K562 (cell line): ENCODE results near the gene SYT1. TPM values are rescaled to one million over a fixed set of nuclear protein-coding genes. Genes with fewer than 3 reads are reported as not detected.

Experiments
- ATAC-seq: fragments of 200-7000 bp; cut with Tn5 transposase; 3 replicates; pipeline ENCODE4 v1.9.1; 2020; ENCODE audit warnings: moderate library complexity
- BruUV-seq: library from RNA; stranded (reverse); fragments of 400-500 nt; replicated peaks from 2 replicates; lab custom pipeline; 2021; lab: Mats Ljungman, UMichigan
- CTCF ChIA-PET: fragments of 300-600 bp; formaldehyde crosslinking; extraction: SDS; loops from one replicate; lab custom pipeline; 2021; ENCODE audit warnings: low intra/inter-chr PET ratio; lab: Yijun Ruan, JAX
- POLR2A ChIA-PET: fragments of 300-600, 350-650 bp; sonication (Branson Sonifier 250); formaldehyde crosslinking; extraction: SDS; loops from one replicate; lab custom pipeline; 2021; ENCODE audit warnings: antibody characterized with exemption, inconsistent platforms; lab: Yijun Ruan, JAX
- DNase-seq, 4 experiments: peaks; one replicate each; pipeline versions ENCODE4 v3.0.0 to v3.0.0-alpha.2; 2011 to 2018; ENCODE audit warnings: low spot score in 3 of 4, mixed read lengths in 3 of 4; ENCODE audit errors: extremely low read depth in 1 of 4
- FAIRE-seq: peaks from 2 replicates; lab custom pipeline; 2011; peaks lifted over from hg19 to GRCh38; lab: Jason Lieb, UNC
- H2AFZ ChIP-seq: 2 replicates; pipeline ENCODE4 v1.6.0; 2011; ENCODE audit warnings: low read depth, low read length, control low read depth, inconsistent platforms
- H3K27ac ChIP-seq: fragments of 200-600 bp; 3 replicates; pipeline ENCODE4 v1.8.0; 2011; ENCODE audit warnings: low read depth, mild to moderate bottlenecking, control low read depth, inconsistent platforms, low read length, moderate library complexity, mixed read lengths; ENCODE audit errors: extremely low read depth
- H3K27me3 ChIP-seq, 2 experiments: fragments of 300-600 bp in 1 of 2; 2 replicates in 1 of 2; 3 replicates in 1 of 2; pipeline versions ENCODE4 v1.6.0 to v1.8.0; 2011; ENCODE audit warnings: inconsistent platforms in 2 of 2, low read length in 2 of 2, mild to moderate bottlenecking in 1 of 2, mixed read lengths in 1 of 2, moderate library complexity in 1 of 2; ENCODE audit not compliant: control insufficient read depth in 2 of 2, insufficient read depth in 2 of 2
- H3K36me3 ChIP-seq: fragments of 300-600 bp; 3 replicates; pipeline ENCODE4 v1.8.0; 2011; ENCODE audit warnings: mild to moderate bottlenecking, low read length, inconsistent platforms; ENCODE audit not compliant: control insufficient read depth, insufficient read depth
- H3K4me1 ChIP-seq, 2 experiments: fragments of 200-600 bp in 1 of 2; replicated peaks in 1 of 2; 2 replicates in 1 of 2; 3 replicates in 1 of 2; pipeline versions ENCODE4 v1.5.1 to v1.8.0; 2011; ENCODE audit warnings: inconsistent platforms in 2 of 2, low read length in 2 of 2, mild to moderate bottlenecking in 1 of 2, mixed read lengths in 1 of 2, moderate library complexity in 1 of 2; ENCODE audit not compliant: control insufficient read depth in 2 of 2, insufficient read depth in 2 of 2
- H3K4me2 ChIP-seq: 2 replicates; pipeline ENCODE4 v1.6.1; 2011; ENCODE audit warnings: low read length, control low read depth, inconsistent platforms, mixed read lengths; ENCODE audit not compliant: insufficient read depth
- H3K4me3 ChIP-seq: fragments of 200-600 bp; sonication (generic), shearing (Covaris generic); 2 replicates; pipeline ENCODE4 v1.5.1; 2016; ENCODE audit warnings: control low read depth, inconsistent platforms
- H3K79me2 ChIP-seq: fragments of 200-600 bp; 3 replicates; pipeline ENCODE4 v1.8.0; 2011; ENCODE audit warnings: low read length, inconsistent platforms; ENCODE audit not compliant: control insufficient read depth, insufficient read depth
- H3K9ac ChIP-seq, 2 experiments: 2 replicates each; pipeline versions ENCODE4 v1.6.0 to v1.6.1; 2011; ENCODE audit warnings: low read depth in 2 of 2, low read length in 2 of 2, control low read depth in 1 of 2, inconsistent platforms in 1 of 2, mild to moderate bottlenecking in 1 of 2, mixed read lengths in 1 of 2; ENCODE audit not compliant: insufficient read depth in 1 of 2
- H3K9me1 ChIP-seq: one replicate; pipeline ENCODE4 v1.6.0; 2011; ENCODE audit warnings: inconsistent platforms, mild to moderate bottlenecking, low read length, moderate library complexity; ENCODE audit not compliant: control insufficient read depth, insufficient read depth
- H3K9me3 ChIP-seq: replicated peaks from 2 replicates; pipeline ENCODE4 v1.5.1; 2011; ENCODE audit warnings: low read depth, low read length, inconsistent platforms; ENCODE audit not compliant: control insufficient read depth, insufficient read depth
- H4K20me1 ChIP-seq: replicated peaks from 2 replicates; pipeline ENCODE4 v1.6.1; 2011; ENCODE audit warnings: low read length, inconsistent platforms, mixed read lengths; ENCODE audit not compliant: control insufficient read depth, insufficient read depth
- ARNT ChIP-seq, 2 experiments: fragments of 450-650 bp; IDR thresholded peaks; 2 replicates each; pipeline ENCODE4 v1.6.1; 2016; ENCODE audit warnings: mild to moderate bottlenecking in 1 of 2
- ETV1 ChIP-seq: fragments of 450-650 bp; conservative IDR thresholded peaks from 2 replicates; pipeline ENCODE4 v1.6.1; 2016; ENCODE audit warnings: missing genetic modification characterization, control low read depth, low read depth, missing compliant biosample characterization
- IFI16 ChIP-seq: fragments of 250-450 bp; sonication (Bioruptor Pico); IDR thresholded peaks from 2 replicates; pipeline ENCODE4 v2.1.2; 2022; ENCODE audit warnings: mild to moderate bottlenecking, inconsistent platforms
- NFRKB ChIP-seq: fragments of 450-650 bp; IDR thresholded peaks from 2 replicates; pipeline ENCODE4 v1.6.1; 2016; ENCODE audit warnings: low read depth
- SAP30 ChIP-seq: fragments of 200-600 bp; sonication (generic); IDR thresholded peaks from 2 replicates; pipeline ENCODE4 v1.6.1; 2012; ENCODE audit warnings: borderline replicate concordance, low read depth, mild to moderate bottlenecking, moderate library complexity, low read length, control low read depth, inconsistent platforms; ENCODE audit not compliant: insufficient read depth, poor library complexity, severe bottlenecking
- SIRT6 ChIP-seq: IDR thresholded peaks from one replicate; pipeline ENCODE4 v1.6.1; 2012; ENCODE audit warnings: low read depth, mild to moderate bottlenecking, control low read depth, inconsistent platforms, low read length, moderate library complexity
- SMC3 ChIP-seq: conservative IDR thresholded peaks from 2 replicates; pipeline ENCODE4 v1.6.1; 2011; ENCODE audit warnings: low read depth, low read length, improper control_type of control experiment; ENCODE audit not compliant: insufficient read depth
- SRSF3 ChIP-seq: fragments of 200-400 bp; formaldehyde crosslinking; IDR thresholded peaks from 2 replicates; pipeline ENCODE4 v1.6.1; 2016; ENCODE audit warnings: mild to moderate bottlenecking, low read length, moderate library complexity; ENCODE audit not compliant: insufficient read depth
- TBL1XR1 ChIP-seq, 2 experiments: IDR thresholded peaks; 2 replicates each; pipeline ENCODE4 v1.6.1; 2012; ENCODE audit warnings: improper control_type of control experiment in 2 of 2, low read length in 2 of 2, mild to moderate bottlenecking in 1 of 2
- TBP ChIP-seq: optimal IDR thresholded peaks from 2 replicates; pipeline ENCODE3; 2011; ENCODE audit warnings: low read depth, low read length, improper control_type of control experiment
- TCF7L2 ChIP-seq: fragments of 150-350 bp; IDR thresholded peaks from 2 replicates; pipeline ENCODE4 v1.6.1; 2016; ENCODE audit warnings: low read depth, mild to moderate bottlenecking, low read length, moderate library complexity
- WGBS: fragments of 100-300 bp; shearing (Covaris generic); methylation state at CpG from one replicate; pipeline ENCODE4 v1.1.6; 2016; ENCODE audit warnings: low coverage, mixed read lengths; ENCODE audit not compliant: insufficient coverage; ENCODE audit errors: missing lambda C conversion rate; 5-methylcytosine and 5-hydroxymethylcytosine counted together
- in situ Hi-C: fragments of 300-500 bp; cut with MboI; formaldehyde crosslinking; loops from 4 replicates; pipeline ENCODE4 v1.15.0; 2018; ENCODE audit warnings: inconsistent platforms, mixed read lengths
- intact Hi-C: fragments of 100-400 bp; cut with micrococcal nuclease; formaldehyde crosslinking; loops from 2 replicates; pipeline ENCODE4 v1.14.2; 2022
- polyA plus RNA-seq, 8 experiments: library from polyadenylated mRNA; depleted of rRNA in 4 of 8; stranded (reverse) in 5 of 8; unstranded in 3 of 8; fragments of >200 nt; fragmentation: Nextera tagmentation in 2 of 8; fragmentation: Illumina TruSeq in 1 of 8; extraction: Ambion mirVana in 2 of 8; extraction: Trizol in 1 of 8; gene quantifications; 2 replicates each; pipeline versions ENCODE4 v1.2.1 to v1.2.3, GENCODE V29; 2011 to 2014; ENCODE audit warnings: inconsistent platforms in 1 of 8, missing spikeins in 1 of 8
- total RNA-seq, 7 experiments: library from RNA; depleted of rRNA in 6 of 7; stranded (reverse); fragments of >200 nt in 6 of 7; fragmentation: Illumina TruSeq in 2 of 7; extraction: Trizol in 2 of 7; gene quantifications; 2 replicates each; pipeline versions ENCODE4 v1.2.1 to v1.2.3, GENCODE V29; 2011 to 2021; ENCODE audit warnings: low replicate concordance in 1 of 7

SYT1 gene
- total and polyA plus RNA-seq, 9 of the 15 experiments (the other 6 are each of a cell fraction or from before 2014, with no cell fraction given): 0.03 to 0.13 (median 0.07) TPM; not detected in 4

DNA sequence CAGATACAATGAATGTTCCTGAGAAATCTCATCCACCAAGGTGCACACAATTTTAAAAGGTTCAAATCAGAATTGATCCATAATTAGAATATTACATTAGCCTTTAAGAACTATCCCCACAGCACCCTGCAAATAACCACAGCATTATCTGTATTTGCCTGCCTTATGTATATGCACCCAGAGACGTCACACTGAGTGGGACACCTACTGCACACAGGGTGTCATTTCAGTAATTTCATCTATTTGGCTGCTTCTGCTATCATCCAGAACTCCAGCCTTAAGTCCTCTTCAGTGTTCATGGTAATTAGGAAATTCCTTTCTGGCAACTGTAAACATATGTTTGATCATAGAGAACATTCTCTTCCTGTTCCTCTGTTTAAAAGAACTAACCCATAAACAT, 298.4 kb downstream of the SYT1 start:
- no peaks in the 10 kb centered on the region for H3K36me3 ChIP-seq
- no peak overlapping the region for H3K4me2 ChIP-seq
- H4K20me1 ChIP-seq: no peaks in the 10 kb centered on the region
- CTCF ChIA-PET: no interaction called here
- no peaks in the 10 kb centered on the region for H3K79me2 ChIP-seq
- FAIRE-seq (no peak), ATAC-seq (no peak), DNase-seq (no peak)
- no peak overlapping the region for H3K27ac ChIP-seq
- intact Hi-C loops (no loop called here), in situ Hi-C loops (no loop called here)
- POLR2A ChIA-PET: no interaction called here
- no peak overlapping the region for H3K9ac ChIP-seq
- TF ChIP-seq ARNT (IDR thresholded peaks at IDR 0.05): no peak
- no peak for TF ChIP-seq SIRT6
- no peaks in the 10 kb centered on the region for H3K27me3 ChIP-seq
- no peaks in the 10 kb centered on the region for H3K4me1 ChIP-seq
- no TSS peak for BruUV-seq
- no peaks in the 10 kb centered on the region for H3K9me1 ChIP-seq
- no peak overlapping the region for H3K4me3 ChIP-seq
- 0% methylated on average over 1 of the region's 1 CpG for WGBS
- H3K9me3 ChIP-seq: no peaks in the 10 kb centered on the region
- no peak overlapping the region for H2AFZ ChIP-seq

DNA sequence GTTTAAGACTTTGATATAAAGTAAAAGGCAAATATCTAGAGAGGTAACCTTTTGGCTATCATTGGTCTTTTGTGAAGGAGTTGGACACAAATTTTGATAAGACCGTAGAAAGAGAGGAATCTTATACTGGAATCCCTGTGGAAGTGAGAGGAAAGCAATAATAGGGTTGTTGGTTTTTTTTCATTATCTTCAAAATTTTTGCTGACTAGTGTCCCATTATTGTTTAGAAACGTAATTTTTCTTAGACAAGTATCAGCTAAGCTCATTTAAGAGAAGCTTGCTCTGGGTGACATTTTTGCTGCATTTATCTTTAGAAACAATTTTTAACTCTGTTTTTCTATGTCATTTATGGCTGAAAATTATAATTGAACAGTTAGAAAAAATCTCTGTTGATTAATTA, 300.3 kb downstream of the SYT1 start:
- intact Hi-C loops (no loop called here), in situ Hi-C loops (no loop called here)
- DNase-seq (no peak), ATAC-seq (no peak), FAIRE-seq (no peak)
- H3K27me3 ChIP-seq: no peaks in the 10 kb centered on the region
- no peak overlapping the region for H3K4me3 ChIP-seq
- WGBS: 7% methylated on average over 2 of the region's 2 CpGs
- H3K9me3 ChIP-seq: no peaks in the 10 kb centered on the region
- no peaks in the 10 kb centered on the region for H3K79me2 ChIP-seq
- no peak overlapping the region for H2AFZ ChIP-seq
- H3K4me2 ChIP-seq: no peak overlapping the region
- H3K9me1 ChIP-seq: no peaks in the 10 kb centered on the region
- no TSS peak for BruUV-seq
- no peak overlapping the region for H3K9ac ChIP-seq
- POLR2A ChIA-PET: no interaction called here
- TF ChIP-seq SAP30: no peak
- TF ChIP-seq TBL1XR1 (IDR thresholded peaks at IDR 0.05; ENCODE audit: low read length in 2 of 2): no peak
- TF ChIP-seq IFI16 (CRISPR knock-in tag): no peak
- no peak for TF ChIP-seq TCF7L2
- TF ChIP-seq TBP: no peak
- no peak for TF ChIP-seq SMC3
- no peak for TF ChIP-seq NFRKB
- TF ChIP-seq ETV1 (tag): no peak
- no peak for TF ChIP-seq SRSF3
- H3K36me3 ChIP-seq: no peaks in the 10 kb centered on the region
- H3K4me1 ChIP-seq: no peaks in the 10 kb centered on the region
- CTCF ChIA-PET: no interaction called here
- no peaks in the 10 kb centered on the region for H4K20me1 ChIP-seq
- H3K27ac ChIP-seq: no peak overlapping the region
